ENCODE results near the gene GABBR2.

DNA sequence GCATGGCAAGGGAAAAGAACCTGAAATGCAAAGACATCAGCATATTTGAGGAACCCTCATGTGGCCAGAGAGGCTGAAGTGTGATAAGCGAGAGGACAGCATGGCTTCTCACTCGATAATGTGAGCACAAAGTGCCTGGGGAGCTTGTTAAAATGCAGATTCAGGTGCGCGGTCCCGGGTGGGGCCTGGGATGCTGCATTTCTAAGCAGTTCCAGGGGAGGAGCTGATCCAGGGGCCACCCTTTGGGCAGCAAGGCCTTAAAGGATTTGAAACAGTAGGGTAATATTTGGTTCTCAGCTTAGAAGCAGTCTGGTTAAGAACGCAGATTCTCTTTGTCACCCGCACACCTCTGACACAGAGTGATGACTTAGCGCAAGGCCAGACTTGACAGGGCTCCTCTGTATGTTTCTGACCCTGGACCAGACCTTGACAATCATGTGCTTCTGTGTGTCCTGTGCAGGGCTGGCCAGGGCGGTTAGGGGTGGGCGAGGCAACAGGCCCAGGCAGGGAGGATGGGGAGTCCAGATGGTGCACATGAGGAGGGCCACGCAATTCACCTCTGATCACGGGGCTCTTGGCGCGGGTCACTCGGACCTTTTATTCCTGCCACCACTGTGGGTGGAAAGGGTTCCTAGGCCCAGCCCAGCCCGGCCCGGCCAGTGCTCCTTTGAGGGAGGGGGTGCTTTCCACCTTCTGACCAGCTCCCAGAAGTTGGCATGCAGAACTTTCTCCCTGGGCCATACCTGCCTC lies 390.5 kb downstream of the GABBR2 start:
- TF ChIP-seq, protein P1, sequence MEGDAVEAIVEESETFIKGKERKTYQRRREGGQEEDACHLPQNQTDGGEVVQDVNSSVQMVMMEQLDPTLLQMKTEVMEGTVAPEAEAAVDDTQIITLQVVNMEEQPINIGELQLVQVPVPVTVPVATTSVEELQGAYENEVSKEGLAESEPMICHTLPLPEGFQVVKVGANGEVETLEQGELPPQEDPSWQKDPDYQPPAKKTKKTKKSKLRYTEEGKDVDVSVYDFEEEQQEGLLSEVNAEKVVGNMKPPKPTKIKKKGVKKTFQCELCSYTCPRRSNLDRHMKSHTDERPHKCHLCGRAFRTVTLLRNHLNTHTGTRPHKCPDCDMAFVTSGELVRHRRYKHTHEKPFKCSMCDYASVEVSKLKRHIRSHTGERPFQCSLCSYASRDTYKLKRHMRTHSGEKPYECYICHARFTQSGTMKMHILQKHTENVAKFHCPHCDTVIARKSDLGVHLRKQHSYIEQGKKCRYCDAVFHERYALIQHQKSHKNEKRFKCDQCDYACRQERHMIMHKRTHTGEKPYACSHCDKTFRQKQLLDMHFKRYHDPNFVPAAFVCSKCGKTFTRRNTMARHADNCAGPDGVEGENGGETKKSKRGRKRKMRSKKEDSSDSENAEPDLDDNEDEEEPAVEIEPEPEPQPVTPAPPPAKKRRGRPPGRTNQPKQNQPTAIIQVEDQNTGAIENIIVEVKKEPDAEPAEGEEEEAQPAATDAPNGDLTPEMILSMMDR (IDR thresholded peaks at IDR 0.05) = no peak
- TF ChIP-seq POLR2A (IDR thresholded peaks at IDR 0.05) = no peak
